HepG2 (cell line): Measurements from ENCODE around the gene OGT. TPM values are rescaled to one million over a fixed set of nuclear protein-coding genes. Genes with fewer than 3 reads are reported as not detected.

ENCODE experiments used
- ATAC-seq: fragments of 200-7000 bp; cut with Tn5 transposase; 3 replicates; pipeline ENCODE4 v1.9.1; 2020; ENCODE audit warnings: mild to moderate bottlenecking, moderate library complexity
- BruUV-seq: library from RNA; stranded (reverse); fragments of 400-500 nt; replicated peaks from 2 replicates; lab custom pipeline; 2021; lab: Mats Ljungman, UMichigan
- CTCF ChIA-PET: fragments of 300-600 bp; formaldehyde crosslinking; extraction: SDS; loops from one replicate; lab custom pipeline; 2021; ENCODE audit warnings: low total read pairs, inconsistent platforms, low intra/inter-chr PET ratio; lab: Yijun Ruan, JAX
- POLR2A ChIA-PET: fragments of 350-600 bp; sonication (Branson Sonifier 250); formaldehyde crosslinking; loops from one replicate; lab custom pipeline; 2020; ENCODE audit warnings: antibody characterized with exemption, inconsistent platforms; lab: Yijun Ruan, JAX
- DNase-seq: peaks from one replicate; pipeline ENCODE4 v3.0.0-alpha.2; 2015; ENCODE audit warnings: low spot score
- FAIRE-seq: peaks from 3 replicates; lab custom pipeline; 2011; peaks lifted over from hg19 to GRCh38; lab: Jason Lieb, UNC
- H2AFZ ChIP-seq: one replicate; pipeline ENCODE4 v1.6.1; 2011; ENCODE audit warnings: low read length, inconsistent platforms
- H3K27ac ChIP-seq: fragments of 300-600 bp; 3 replicates; pipeline ENCODE4 v1.8.0; 2011; ENCODE audit warnings: mixed run types, mild to moderate bottlenecking, mixed read lengths, low read length, inconsistent platforms; ENCODE audit not compliant: insufficient read depth; ENCODE audit errors: extremely low read length
- H3K27me3 ChIP-seq, 2 experiments: fragments of 200-600 bp in 1 of 2; 2 replicates in 1 of 2; 3 replicates in 1 of 2; pipeline versions ENCODE4 v1.6.0 to v1.8.0; 2011; ENCODE audit warnings: low read length in 2 of 2, mild to moderate bottlenecking in 2 of 2, moderate library complexity in 2 of 2, inconsistent platforms in 1 of 2; ENCODE audit not compliant: insufficient read depth in 2 of 2, control insufficient read depth in 1 of 2
- H3K36me3 ChIP-seq, 2 experiments: fragments of 200-600 bp in 1 of 2; replicated peaks in 1 of 2; 2 replicates in 1 of 2; 3 replicates in 1 of 2; pipeline versions ENCODE4 v1.5.1 to v1.8.0; 2011; ENCODE audit warnings: low read length in 2 of 2, inconsistent platforms in 1 of 2; ENCODE audit not compliant: insufficient read depth in 2 of 2, control insufficient read depth in 1 of 2
- H3K4me1 ChIP-seq: 2 replicates; pipeline ENCODE4 v1.5.1; 2012; ENCODE audit warnings: low read length, inconsistent platforms; ENCODE audit not compliant: insufficient read depth
- H3K4me2 ChIP-seq: 2 replicates; pipeline ENCODE4 v1.6.0; 2011; ENCODE audit warnings: low read depth, low read length, inconsistent platforms
- H3K4me3 ChIP-seq, 3 experiments: fragments of 200-600 bp in 1 of 3; sonication (generic), shearing (Covaris generic) in 1 of 3; replicated peaks in 1 of 3; 2 replicates each; pipeline ENCODE4 v1.5.1; 2011 to 2016; ENCODE audit warnings: low read length in 3 of 3, inconsistent platforms in 2 of 3, low read depth in 2 of 3, mild to moderate bottlenecking in 2 of 3, control low read depth in 1 of 3, mixed read lengths in 1 of 3; ENCODE audit not compliant: insufficient read depth in 1 of 3
- H3K79me2 ChIP-seq: one replicate; pipeline ENCODE4 v1.6.1; 2011; ENCODE audit warnings: low read length, inconsistent platforms; ENCODE audit not compliant: insufficient read depth
- H3K9ac ChIP-seq: 2 replicates; pipeline ENCODE4 v1.6.0; 2011; ENCODE audit warnings: mild to moderate bottlenecking, low read depth, low read length, inconsistent platforms; ENCODE audit not compliant: insufficient read depth
- H3K9me3 ChIP-seq: 2 replicates; pipeline ENCODE4 v1.5.1; 2012; ENCODE audit warnings: mild to moderate bottlenecking, low read length
- H4K20me1 ChIP-seq: 2 replicates; pipeline ENCODE4 v1.6.0; 2011; ENCODE audit warnings: inconsistent platforms, mild to moderate bottlenecking, low read length, moderate library complexity; ENCODE audit not compliant: insufficient read depth
- KLF6 ChIP-seq: IDR thresholded peaks from 2 replicates; pipeline ENCODE4 v1.8.0; 2016; ENCODE audit warnings: missing biosample characterization, missing genetic modification reagents
- NCOA1 ChIP-seq: sonication (generic); formaldehyde crosslinking; IDR thresholded peaks from 2 replicates; pipeline ENCODE4 v1.9.0; 2021; ENCODE audit warnings: missing genetic modification reagents
- ZNF468 ChIP-seq: sonication (generic); formaldehyde crosslinking; IDR thresholded peaks from 2 replicates; pipeline ENCODE4 v1.8.0; 2022; ENCODE audit warnings: mild to moderate bottlenecking, moderate library complexity, missing genetic modification reagents
- ZNF543 ChIP-seq: sonication (generic); formaldehyde crosslinking; IDR thresholded peaks from 2 replicates; pipeline ENCODE4 v1.4.0; 2020; ENCODE audit warnings: mild to moderate bottlenecking, missing genetic modification reagents
- ZNF556 ChIP-seq: sonication (generic); formaldehyde crosslinking; IDR thresholded peaks from 2 replicates; pipeline ENCODE4 v1.4.0; 2020; ENCODE audit warnings: mild to moderate bottlenecking, missing genetic modification reagents, borderline replicate concordance
- ZSCAN29 ChIP-seq: sonication (generic); formaldehyde crosslinking; conservative IDR thresholded peaks from 2 replicates; pipeline ENCODE4 v1.4.0; 2020; ENCODE audit warnings: mild to moderate bottlenecking, missing genetic modification reagents
- WGBS: methylation state at CpG from one replicate; pipeline ENCODE4 v1.1.6; 2017; ENCODE audit warnings: low lambda C conversion rate; 5-methylcytosine and 5-hydroxymethylcytosine counted together
- in situ Hi-C: cut with HindIII; loops from 2 replicates; pipeline ENCODE4 v1.10.0; 2017; ENCODE audit warnings: low pct_unique_long_range_greater_than_20kb; ENCODE audit not compliant: extremely low pct_ligation_motif_present
- intact Hi-C: fragments of 100-400 bp; cut with micrococcal nuclease; formaldehyde crosslinking; loops from one replicate; pipeline ENCODE4 v1.10.0; 2022; ENCODE audit not compliant: unreplicated experiment
- polyA plus RNA-seq, 8 experiments: library from polyadenylated mRNA; depleted of rRNA in 3 of 8; stranded (reverse) in 7 of 8; unstranded in 1 of 8; fragments of >200 nt; fragmentation: Illumina TruSeq in 4 of 8; extraction: Trizol in 4 of 8; gene quantifications; 2 replicates each; pipeline versions ENCODE4 v1.2.1 to v1.2.3, GENCODE V29; 2011 to 2016; ENCODE audit warnings: low read depth in 4 of 8, missing spikeins in 1 of 8, mixed read lengths in 1 of 8; ENCODE audit not compliant: insufficient read depth in 1 of 8
- total RNA-seq, 5 experiments: library from RNA; depleted of rRNA; stranded (reverse); fragments of >200 nt; fragmentation: Illumina TruSeq; extraction: Trizol; gene quantifications; 2 replicates each; pipeline ENCODE4 v1.2.3, GENCODE V29; 2016; ENCODE audit warnings: low read depth in 1 of 5
- TF ChIP-seq, protein P1 (sequence below): IDR thresholded peaks from 2 replicates; pipeline ENCODE4 v1.6.1; 2012; ENCODE audit warnings: low read length, improper control_type of control experiment
- TF ChIP-seq, protein P2 (sequence below): sonication (generic); formaldehyde crosslinking; IDR thresholded peaks from 2 replicates; pipeline ENCODE4 v1.9.0; 2021; ENCODE audit warnings: missing genetic modification reagents, borderline replicate concordance
- TF ChIP-seq, protein P3 (sequence below), 2 experiments: sonication (generic) in 1 of 2; formaldehyde crosslinking in 1 of 2; IDR thresholded peaks; 2 replicates each; pipeline versions ENCODE4 v1.6.1 to v1.9.0; 2014 to 2022; ENCODE audit warnings: antibody characterized with exemption in 1 of 2, borderline replicate concordance in 1 of 2, inconsistent platforms in 1 of 2, low read depth in 1 of 2, missing genetic modification reagents in 1 of 2
- TF ChIP-seq, protein P4 (sequence below): IDR thresholded peaks from 2 replicates; pipeline ENCODE4 v1.6.1; 2016; ENCODE audit warnings: missing compliant biosample characterization, missing genetic modification reagents, borderline replicate concordance

OGT gene
- total and polyA plus RNA-seq, 2 of the 13 experiments (the other 11 are each of a cell fraction or from before 2014, with no cell fraction given) = 71.7 to 463 TPM

DNA sequence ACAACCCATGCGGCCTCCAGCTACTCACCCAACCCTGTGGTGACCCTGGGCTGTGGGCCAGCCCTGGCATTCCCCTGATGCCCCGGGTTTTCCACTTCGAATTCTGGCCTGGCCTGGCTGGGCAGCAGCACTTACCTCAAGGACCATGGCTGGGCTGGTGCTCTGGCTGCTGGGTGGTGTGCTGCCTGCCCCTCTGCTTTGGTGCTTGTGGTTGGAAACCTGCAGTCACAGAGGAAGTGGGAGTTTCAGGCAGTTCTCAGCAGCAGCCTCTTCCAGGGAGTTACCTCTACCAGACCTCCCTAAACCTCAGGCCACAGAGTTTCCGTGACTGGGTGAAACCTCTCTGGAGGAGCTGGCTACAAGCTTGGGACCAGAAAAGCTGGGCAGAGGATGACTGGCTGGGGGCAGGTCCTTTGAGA is 85.4 kb downstream of the OGT start, which contains the start of gene CXCR3 (continued):
- TF ChIP-seq, protein P1, sequence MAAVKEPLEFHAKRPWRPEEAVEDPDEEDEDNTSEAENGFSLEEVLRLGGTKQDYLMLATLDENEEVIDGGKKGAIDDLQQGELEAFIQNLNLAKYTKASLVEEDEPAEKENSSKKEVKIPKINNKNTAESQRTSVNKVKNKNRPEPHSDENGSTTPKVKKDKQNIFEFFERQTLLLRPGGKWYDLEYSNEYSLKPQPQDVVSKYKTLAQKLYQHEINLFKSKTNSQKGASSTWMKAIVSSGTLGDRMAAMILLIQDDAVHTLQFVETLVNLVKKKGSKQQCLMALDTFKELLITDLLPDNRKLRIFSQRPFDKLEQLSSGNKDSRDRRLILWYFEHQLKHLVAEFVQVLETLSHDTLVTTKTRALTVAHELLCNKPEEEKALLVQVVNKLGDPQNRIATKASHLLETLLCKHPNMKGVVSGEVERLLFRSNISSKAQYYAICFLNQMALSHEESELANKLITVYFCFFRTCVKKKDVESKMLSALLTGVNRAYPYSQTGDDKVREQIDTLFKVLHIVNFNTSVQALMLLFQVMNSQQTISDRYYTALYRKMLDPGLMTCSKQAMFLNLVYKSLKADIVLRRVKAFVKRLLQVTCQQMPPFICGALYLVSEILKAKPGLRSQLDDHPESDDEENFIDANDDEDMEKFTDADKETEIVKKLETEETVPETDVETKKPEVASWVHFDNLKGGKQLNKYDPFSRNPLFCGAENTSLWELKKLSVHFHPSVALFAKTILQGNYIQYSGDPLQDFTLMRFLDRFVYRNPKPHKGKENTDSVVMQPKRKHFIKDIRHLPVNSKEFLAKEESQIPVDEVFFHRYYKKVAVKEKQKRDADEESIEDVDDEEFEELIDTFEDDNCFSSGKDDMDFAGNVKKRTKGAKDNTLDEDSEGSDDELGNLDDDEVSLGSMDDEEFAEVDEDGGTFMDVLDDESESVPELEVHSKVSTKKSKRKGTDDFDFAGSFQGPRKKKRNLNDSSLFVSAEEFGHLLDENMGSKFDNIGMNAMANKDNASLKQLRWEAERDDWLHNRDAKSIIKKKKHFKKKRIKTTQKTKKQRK = no peak
- no peak for TF ChIP-seq ZNF468 (CRISPR knock-in tag)
- TF ChIP-seq KLF6 (CRISPR knock-in tag) = no peak
- no peak for TF ChIP-seq ZNF543 (CRISPR knock-in tag)
- TF ChIP-seq, protein P2, sequence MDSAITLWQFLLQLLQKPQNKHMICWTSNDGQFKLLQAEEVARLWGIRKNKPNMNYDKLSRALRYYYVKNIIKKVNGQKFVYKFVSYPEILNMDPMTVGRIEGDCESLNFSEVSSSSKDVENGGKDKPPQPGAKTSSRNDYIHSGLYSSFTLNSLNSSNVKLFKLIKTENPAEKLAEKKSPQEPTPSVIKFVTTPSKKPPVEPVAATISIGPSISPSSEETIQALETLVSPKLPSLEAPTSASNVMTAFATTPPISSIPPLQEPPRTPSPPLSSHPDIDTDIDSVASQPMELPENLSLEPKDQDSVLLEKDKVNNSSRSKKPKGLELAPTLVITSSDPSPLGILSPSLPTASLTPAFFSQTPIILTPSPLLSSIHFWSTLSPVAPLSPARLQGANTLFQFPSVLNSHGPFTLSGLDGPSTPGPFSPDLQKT (CRISPR knock-in tag) = no peak
- TF ChIP-seq ZNF556 (CRISPR knock-in tag) = no peak
- TF ChIP-seq, all 625 proteins: peak for 0

DNA sequence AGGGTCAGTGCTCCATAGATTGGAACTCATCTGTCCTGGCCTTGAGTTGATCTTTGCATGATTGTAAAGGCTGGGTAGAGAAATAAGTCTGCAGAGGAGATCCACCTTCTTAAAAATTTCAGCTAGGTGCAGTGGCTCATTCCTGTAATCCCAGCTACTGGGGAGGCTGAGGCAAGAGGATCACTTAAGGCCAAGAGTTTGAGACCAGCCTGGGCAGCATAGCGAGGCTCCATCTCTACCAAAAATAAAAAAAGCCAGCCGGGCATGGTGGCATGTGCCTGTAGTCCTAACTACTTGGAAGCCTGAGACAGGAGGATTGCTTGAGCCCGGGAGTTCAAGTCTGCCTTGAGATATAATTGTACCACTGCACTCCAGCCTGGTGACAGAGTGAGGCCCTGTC is 85.9 kb downstream of the OGT start:
- no peaks in the 10 kb centered on the region for H3K79me2 ChIP-seq
- POLR2A ChIA-PET = interaction anchor here (0.5 kb wide), 1 partner anchor 1184 kb away, joined by 4 read pairs; no protein-coding TSS in a partner anchor
- H3K27me3 ChIP-seq = no peaks in the 10 kb centered on the region
- no peak overlapping the region for H3K4me3 ChIP-seq
- ATAC-seq (no peak), FAIRE-seq (no peak), DNase-seq (no peak)
- peaks cover 26% of the 10 kb centered on the region for H3K4me1 ChIP-seq
- no TSS peak for BruUV-seq
- CTCF ChIA-PET = no interaction called here
- no peaks in the 10 kb centered on the region for H3K36me3 ChIP-seq
- no peak overlapping the region for H2AFZ ChIP-seq
- no peaks in the 10 kb centered on the region for H3K9me3 ChIP-seq
- 100% methylated on average over 2 of the region's 3 CpGs for WGBS
- H3K9ac ChIP-seq = no peak overlapping the region
- intact Hi-C loops = no loop called here
- H4K20me1 ChIP-seq = no peaks in the 10 kb centered on the region
- in situ Hi-C loops = no loop called here
- no peak overlapping the region for H3K27ac ChIP-seq
- no peak overlapping the region for H3K4me2 ChIP-seq
- TF ChIP-seq, protein P3, sequence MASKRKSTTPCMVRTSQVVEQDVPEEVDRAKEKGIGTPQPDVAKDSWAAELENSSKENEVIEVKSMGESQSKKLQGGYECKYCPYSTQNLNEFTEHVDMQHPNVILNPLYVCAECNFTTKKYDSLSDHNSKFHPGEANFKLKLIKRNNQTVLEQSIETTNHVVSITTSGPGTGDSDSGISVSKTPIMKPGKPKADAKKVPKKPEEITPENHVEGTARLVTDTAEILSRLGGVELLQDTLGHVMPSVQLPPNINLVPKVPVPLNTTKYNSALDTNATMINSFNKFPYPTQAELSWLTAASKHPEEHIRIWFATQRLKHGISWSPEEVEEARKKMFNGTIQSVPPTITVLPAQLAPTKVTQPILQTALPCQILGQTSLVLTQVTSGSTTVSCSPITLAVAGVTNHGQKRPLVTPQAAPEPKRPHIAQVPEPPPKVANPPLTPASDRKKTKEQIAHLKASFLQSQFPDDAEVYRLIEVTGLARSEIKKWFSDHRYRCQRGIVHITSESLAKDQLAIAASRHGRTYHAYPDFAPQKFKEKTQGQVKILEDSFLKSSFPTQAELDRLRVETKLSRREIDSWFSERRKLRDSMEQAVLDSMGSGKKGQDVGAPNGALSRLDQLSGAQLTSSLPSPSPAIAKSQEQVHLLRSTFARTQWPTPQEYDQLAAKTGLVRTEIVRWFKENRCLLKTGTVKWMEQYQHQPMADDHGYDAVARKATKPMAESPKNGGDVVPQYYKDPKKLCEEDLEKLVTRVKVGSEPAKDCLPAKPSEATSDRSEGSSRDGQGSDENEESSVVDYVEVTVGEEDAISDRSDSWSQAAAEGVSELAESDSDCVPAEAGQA (IDR thresholded peaks at IDR 0.05; ENCODE audit: low read depth) = no peak
- TF ChIP-seq, protein P3 (CRISPR knock-in tag; IDR thresholded peaks at IDR 0.05; ENCODE audit: borderline replicate concordance) = no peak
- TF ChIP-seq NCOA1 (CRISPR knock-in tag) = no peak
- TF ChIP-seq ZSCAN29 (CRISPR knock-in tag) = no peak
- TF ChIP-seq, protein P4, sequence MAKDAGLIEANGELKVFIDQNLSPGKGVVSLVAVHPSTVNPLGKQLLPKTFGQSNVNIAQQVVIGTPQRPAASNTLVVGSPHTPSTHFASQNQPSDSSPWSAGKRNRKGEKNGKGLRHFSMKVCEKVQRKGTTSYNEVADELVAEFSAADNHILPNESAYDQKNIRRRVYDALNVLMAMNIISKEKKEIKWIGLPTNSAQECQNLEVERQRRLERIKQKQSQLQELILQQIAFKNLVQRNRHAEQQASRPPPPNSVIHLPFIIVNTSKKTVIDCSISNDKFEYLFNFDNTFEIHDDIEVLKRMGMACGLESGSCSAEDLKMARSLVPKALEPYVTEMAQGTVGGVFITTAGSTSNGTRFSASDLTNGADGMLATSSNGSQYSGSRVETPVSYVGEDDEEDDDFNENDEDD = no peak
